UCSD-AML1 (cell line): ENCODE results near the gene UBASH3B.

Experiments used
- DNase-seq: peaks from one replicate; lab custom pipeline; 2025; ENCODE audit not compliant: unreplicated experiment; lab: John Stamatoyannopoulos, UW

The UBASH3B gene

GRCh38 chr11:122754553-122755322 is 99.2 kb downstream of the UBASH3B start:
- peak; percentile 41 for DNase-seq

GRCh38 chr11:122755409-122755808 is 99.9 kb downstream of the UBASH3B start:
- DNase-seq, result peak; percentile 42

GRCh38 chr11:122755941-122756340 is 100.4 kb downstream of the UBASH3B start:
- no peak for DNase-seq

GRCh38 chr11:122756417-122756816 is 100.9 kb downstream of the UBASH3B start:
- peak; percentile 78 for DNase-seq

GRCh38 chr11:122757201-122757600 is 101.7 kb downstream of the UBASH3B start:
- no peak for DNase-seq

GRCh38 chr11:122758339-122758738 is 102.8 kb downstream of the UBASH3B start:
- DNase-seq, result no peak

GRCh38 chr11:122758974-122759373 is 103.5 kb downstream of the UBASH3B start:
- DNase-seq, result no peak

- DNase-seq, result no peak
These were observed 107.6 kb downstream of the UBASH3B start for GRCh38 chr11:122763108-122763507.

GRCh38 chr11:122764371-122765090 is 109.0 kb downstream of the UBASH3B start:
- no peak for DNase-seq

GRCh38 chr11:122765487-122766131 is 110.1 kb downstream of the UBASH3B start:
- no peak for DNase-seq

GRCh38 chr11:122769126-122769780 is 113.7 kb downstream of the UBASH3B start:
- DNase-seq, result no peak

GRCh38 chr11:122772945-122773344 is 117.4 kb downstream of the UBASH3B start:
- no peak for DNase-seq

- no peak for DNase-seq
These were observed 118.3 kb downstream of the UBASH3B start for GRCh38 chr11:122773781-122774266.

- DNase-seq, result no peak
These were observed 120.3 kb downstream of the UBASH3B start for GRCh38 chr11:122775675-122776271.

GRCh38 chr11:122776546-122776945 is 121.0 kb downstream of the UBASH3B start:
- DNase-seq, result no peak

- no peak for DNase-seq
These were observed 121.8 kb downstream of the UBASH3B start for GRCh38 chr11:122777343-122777742.

- no peak for DNase-seq
These were observed 122.6 kb downstream of the UBASH3B start for GRCh38 chr11:122778148-122778547.

- no peak for DNase-seq
These were observed 123.6 kb downstream of the UBASH3B start for GRCh38 chr11:122779047-122779629.

- DNase-seq, result no peak
These were observed 124.9 kb downstream of the UBASH3B start for GRCh38 chr11:122780296-122780949.
